Measurements from ENCODE around the gene TRIP13.

Gene TRIP13

GRCh38 chr5:884345-885126, 8.1 kb upstream of the TRIP13 start:
- Histone ChIP-seq H3K4me1 (ENCODE audit: insufficient read depth, low read length) (no peaks in the 10 kb centered on the region), H2AFZ (ENCODE audit: low read depth, low read length) (no peak overlapping the region), H3K36me3 (ENCODE audit: insufficient read depth, low read length) (peaks cover 87% of the 10 kb centered on the region), H3K27me3 (ENCODE audit: insufficient read depth, low read length) (no peaks in the 10 kb centered on the region), H3K9me3 (ENCODE audit: low read length) (peaks cover 5% of the 10 kb centered on the region), H3K4me3 (ENCODE audit: low read length) (no peak overlapping the region)

- H3K4me1 ChIP-seq (ENCODE audit: insufficient read depth, low read length) = no peaks in the 10 kb centered on the region
- no peak overlapping the region for H2AFZ ChIP-seq (ENCODE audit: low read depth, low read length)
- H3K4me3 ChIP-seq (ENCODE audit: low read length) = no peak overlapping the region
- H3K9me3 ChIP-seq (ENCODE audit: low read length) = peaks cover 5% of the 10 kb centered on the region
- no peaks in the 10 kb centered on the region for H3K27me3 ChIP-seq (ENCODE audit: insufficient read depth, low read length)
- peaks cover 93% of the 10 kb centered on the region for H3K36me3 ChIP-seq (ENCODE audit: insufficient read depth, low read length)
These were observed 7.6 kb upstream of the TRIP13 start for GRCh38 chr5:885127-885442.

- Histone ChIP-seq H3K9me3 (ENCODE audit: low read length) (peaks cover 5% of the 10 kb centered on the region), H2AFZ (ENCODE audit: low read depth, low read length) (no peak overlapping the region), H3K36me3 (ENCODE audit: insufficient read depth, low read length) (peaks cover 97% of the 10 kb centered on the region), H3K27me3 (ENCODE audit: insufficient read depth, low read length) (no peaks in the 10 kb centered on the region), H3K4me1 (ENCODE audit: insufficient read depth, low read length) (no peaks in the 10 kb centered on the region), H3K4me3 (ENCODE audit: low read length) (no peak overlapping the region)
These were observed 7.2 kb upstream of the TRIP13 start for GRCh38 chr5:885529-885928.

- Histone ChIP-seq H3K27me3 (ENCODE audit: insufficient read depth, low read length) (no peaks in the 10 kb centered on the region), H2AFZ (ENCODE audit: low read depth, low read length) (no peak overlapping the region), H3K4me3 (ENCODE audit: low read length) (no peak overlapping the region), H3K36me3 (ENCODE audit: insufficient read depth, low read length) (peaks cover 97% of the 10 kb centered on the region), H3K9me3 (ENCODE audit: low read length) (peaks cover 5% of the 10 kb centered on the region), H3K4me1 (ENCODE audit: insufficient read depth, low read length) (peaks cover 3% of the 10 kb centered on the region)
These were observed 6.6 kb upstream of the TRIP13 start for GRCh38 chr5:886036-886435.

GRCh38 chr5:886716-887325, 5.9 kb upstream of the TRIP13 start:
- Histone ChIP-seq H3K4me3 (ENCODE audit: low read length) (no peak overlapping the region), H3K27me3 (ENCODE audit: insufficient read depth, low read length) (no peaks in the 10 kb centered on the region), H3K4me1 (ENCODE audit: insufficient read depth, low read length) (peaks cover 11% of the 10 kb centered on the region), H3K9me3 (ENCODE audit: low read length) (peaks cover 5% of the 10 kb centered on the region), H2AFZ (ENCODE audit: low read depth, low read length) (no peak overlapping the region), H3K36me3 (ENCODE audit: insufficient read depth, low read length) (peaks cover 93% of the 10 kb centered on the region)

GRCh38 chr5:887947-888637, 4.6 kb upstream of the TRIP13 start:
- peaks cover 82% of the 10 kb centered on the region for H3K36me3 ChIP-seq (ENCODE audit: insufficient read depth, low read length)

GRCh38 chr5:888638-889035, 4.0 kb upstream of the TRIP13 start:
- H3K27me3 ChIP-seq (ENCODE audit: insufficient read depth, low read length) = no peaks in the 10 kb centered on the region
- H3K36me3 ChIP-seq (ENCODE audit: insufficient read depth, low read length) = peaks cover 76% of the 10 kb centered on the region
- H2AFZ ChIP-seq (ENCODE audit: low read depth, low read length) = no peak overlapping the region
- H3K4me3 ChIP-seq (ENCODE audit: low read length) = no peak overlapping the region
- peaks cover 18% of the 10 kb centered on the region for H3K4me1 ChIP-seq (ENCODE audit: insufficient read depth, low read length)
- H3K9me3 ChIP-seq (ENCODE audit: low read length) = peaks cover 2% of the 10 kb centered on the region

More at GRCh38 chr5:887947-888637, 4.6 kb upstream of the TRIP13 start:
- peaks cover 5% of the 10 kb centered on the region for H3K9me3 ChIP-seq (ENCODE audit: low read length)
- H3K4me1 ChIP-seq (ENCODE audit: insufficient read depth, low read length) = peaks cover 13% of the 10 kb centered on the region
- no peak overlapping the region for H3K4me3 ChIP-seq (ENCODE audit: low read length)
- H3K27me3 ChIP-seq (ENCODE audit: insufficient read depth, low read length) = no peaks in the 10 kb centered on the region
- no peak overlapping the region for H2AFZ ChIP-seq (ENCODE audit: low read depth, low read length)

- H3K9me3 ChIP-seq (ENCODE audit: low read length) = no peaks in the 10 kb centered on the region
- no peaks in the 10 kb centered on the region for H3K27me3 ChIP-seq (ENCODE audit: insufficient read depth, low read length)
- peaks cover 71% of the 10 kb centered on the region for H3K36me3 ChIP-seq (ENCODE audit: insufficient read depth, low read length)
- no peak overlapping the region for H3K4me3 ChIP-seq (ENCODE audit: low read length)
- H3K4me1 ChIP-seq (ENCODE audit: insufficient read depth, low read length) = peaks cover 22% of the 10 kb centered on the region
- H2AFZ ChIP-seq (ENCODE audit: low read depth, low read length) = no peak overlapping the region
These were observed 3.5 kb upstream of the TRIP13 start for GRCh38 chr5:889075-889710.

GRCh38 chr5:891117-891836, 1.4 kb upstream of the TRIP13 start:
- Histone ChIP-seq H3K36me3 (ENCODE audit: insufficient read depth, low read length) (peaks cover 64% of the 10 kb centered on the region), H2AFZ (ENCODE audit: low read depth, low read length) (no peak overlapping the region), H3K27me3 (ENCODE audit: insufficient read depth, low read length) (no peaks in the 10 kb centered on the region), H3K9me3 (ENCODE audit: low read length) (no peaks in the 10 kb centered on the region), H3K4me3 (ENCODE audit: low read length) (peak overlapping the region; percentile 98), H3K4me1 (ENCODE audit: insufficient read depth, low read length) (peaks cover 22% of the 10 kb centered on the region)

GRCh38 chr5:891837-892393, 769 bp upstream of the TRIP13 start:
- no peaks in the 10 kb centered on the region for H3K9me3 ChIP-seq (ENCODE audit: low read length)

GRCh38 chr5:893137-893506, 438 bp downstream of the TRIP13 start:
- Histone ChIP-seq H3K9me3 (ENCODE audit: low read length) (no peaks in the 10 kb centered on the region), H3K36me3 (ENCODE audit: insufficient read depth, low read length) (peaks cover 51% of the 10 kb centered on the region)

More at GRCh38 chr5:891837-892393, 769 bp upstream of the TRIP13 start:
- peak overlapping the region; percentile 98 for H3K4me3 ChIP-seq (ENCODE audit: low read length)
- peaks cover 63% of the 10 kb centered on the region for H3K36me3 ChIP-seq (ENCODE audit: insufficient read depth, low read length)
- H3K4me1 ChIP-seq (ENCODE audit: insufficient read depth, low read length) = peaks cover 22% of the 10 kb centered on the region
- H2AFZ ChIP-seq (ENCODE audit: low read depth, low read length) = peak overlapping the region; percentile 91
- no peaks in the 10 kb centered on the region for H3K27me3 ChIP-seq (ENCODE audit: insufficient read depth, low read length)

GRCh38 chr5:893711-894110, 1.0 kb downstream of the TRIP13 start:
- H3K9me3 ChIP-seq (ENCODE audit: low read length) = no peaks in the 10 kb centered on the region
- peaks cover 22% of the 10 kb centered on the region for H3K4me1 ChIP-seq (ENCODE audit: insufficient read depth, low read length)
- H3K4me3 ChIP-seq (ENCODE audit: low read length) = peak overlapping the region; percentile 98
- peaks cover 46% of the 10 kb centered on the region for H3K36me3 ChIP-seq (ENCODE audit: insufficient read depth, low read length)
- no peaks in the 10 kb centered on the region for H3K27me3 ChIP-seq (ENCODE audit: insufficient read depth, low read length)
- H2AFZ ChIP-seq (ENCODE audit: low read depth, low read length) = no peak overlapping the region

More at GRCh38 chr5:893137-893506, 438 bp downstream of the TRIP13 start:
- no peak overlapping the region for H2AFZ ChIP-seq (ENCODE audit: low read depth, low read length)
- H3K4me3 ChIP-seq (ENCODE audit: low read length) = peak overlapping the region; percentile 98
- no peaks in the 10 kb centered on the region for H3K27me3 ChIP-seq (ENCODE audit: insufficient read depth, low read length)
- H3K4me1 ChIP-seq (ENCODE audit: insufficient read depth, low read length) = peaks cover 22% of the 10 kb centered on the region
